IgD-negative memory B cell (primary cell): Measurements from ENCODE around the gene GOLGA5. TPM values are rescaled to one million over a fixed set of nuclear protein-coding genes. Genes with fewer than 3 reads are reported as not detected.

ENCODE experiments used
- polyA plus RNA-seq: library from polyadenylated mRNA; unstranded; fragments of 300-500 nt; fragmentation: Illumina TruSeq; gene quantifications from one replicate; pipeline ENCODE4 v1.2.3, GENCODE V29; 2021

The GOLGA5 gene
- polyA plus RNA-seq, 1 donor from 2014 or later = 20.2 TPM

Other genes starting within 250 kb of the GOLGA5 start
- gene LGMN, start 45.7 kb upstream of the GOLGA5 start, polyA plus RNA-seq = 25.1 TPM
- 0.44 TPM for gene CHGA, start 128.8 kb downstream of the GOLGA5 start, polyA plus RNA-seq